ENCODE data around the gene TMEM121. TPM values are rescaled to one million over a fixed set of nuclear protein-coding genes. Genes with fewer than 3 reads are reported as not detected.
"Not testable (repeated sequence)": the region's sequence is repeated elsewhere in the genome, so short reads cannot be mapped to it uniquely, and the experiment has no call there.

The TMEM121 gene
- total and polyA plus RNA-seq, 11 donors = 1.0 to 4.4 (median 1.9) TPM

DNA sequence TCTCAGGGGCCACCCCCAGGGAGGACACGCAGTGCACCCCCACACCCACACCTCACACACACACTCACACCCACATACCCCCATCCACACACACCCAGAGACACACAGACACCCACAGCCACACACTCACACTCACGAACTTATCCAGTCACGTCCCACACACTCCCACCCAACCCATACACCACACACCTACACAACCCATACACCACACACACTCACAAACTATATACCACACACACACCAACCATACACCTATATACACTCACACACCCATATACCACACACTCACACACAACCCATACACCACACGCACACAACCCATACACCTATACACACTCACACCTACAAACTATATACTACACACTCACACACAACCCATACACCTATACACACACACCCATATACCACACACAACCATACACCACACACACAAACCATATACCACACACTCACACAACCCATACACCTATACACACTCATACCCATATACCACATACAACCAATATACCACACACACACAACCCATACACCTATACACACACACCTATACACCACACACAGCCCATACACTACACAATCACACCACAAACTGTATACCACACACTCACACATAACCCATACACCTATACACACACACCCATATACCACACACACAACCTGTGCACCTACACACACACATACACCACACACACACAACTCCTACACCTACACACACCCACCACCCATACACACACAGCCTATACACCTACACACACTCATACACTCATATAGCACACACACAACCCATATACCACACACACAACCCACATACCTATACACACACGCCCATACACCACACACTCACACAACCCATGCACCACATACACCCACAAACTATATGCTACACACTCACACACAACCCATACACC lies 42.7 kb downstream of the TMEM121 start:
- no peak for TF ChIP-seq POLR2A (IDR thresholded peaks at IDR 0.05)
- TF ChIP-seq CTCF (IDR thresholded peaks at IDR 0.05) = no peak
- intact Hi-C loops (cut with DNase I) = loop anchor here in 7 of 10 donors (5.0 to 10.0 kb wide), 2 partner anchors 116 to 118 kb away; no protein-coding TSS in a partner anchor
- no peaks in the 10 kb centered on the region for H3K27me3 ChIP-seq
- no peaks in the 10 kb centered on the region for H3K4me1 ChIP-seq
- no peak overlapping the region for H3K4me3 ChIP-seq
- no peak overlapping the region for H3K27ac ChIP-seq
- H3K36me3 ChIP-seq = no peaks in the 10 kb centered on the region
- H3K9me3 ChIP-seq = no peaks in the 10 kb centered on the region
- DNase-seq = no peak
- 81 to 89% (median 87%) methylated on average over 4 to 5 of the region's 5 CpGs for WGBS, 4 donors
- no peak for ATAC-seq

DNA sequence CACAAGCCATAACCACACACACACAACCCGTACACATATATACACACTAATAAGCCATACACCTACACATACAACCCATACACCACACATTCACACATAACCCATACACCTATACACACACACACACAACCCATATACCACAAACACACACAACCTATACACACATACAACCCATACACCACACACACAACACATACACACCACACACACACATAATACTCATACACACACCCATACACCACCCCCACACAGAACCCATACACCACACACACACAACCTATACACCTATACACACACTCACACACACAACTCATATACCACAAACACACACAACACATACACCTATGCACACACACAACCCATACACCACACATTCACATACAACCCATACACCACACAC lies 44.1 kb downstream of the TMEM121 start:
- Histone ChIP-seq H3K4me3 (no peak overlapping the region), H3K27me3 (no peaks in the 10 kb centered on the region), H3K9me3 (no peaks in the 10 kb centered on the region), H3K36me3 (no peaks in the 10 kb centered on the region), H3K4me1 (no peaks in the 10 kb centered on the region), H3K27ac (no peak overlapping the region)
- intact Hi-C loops (cut with DNase I) = no loop called here
- TF ChIP-seq CTCF (IDR thresholded peaks at IDR 0.05) (no peak), POLR2A (IDR thresholded peaks at IDR 0.05) (no peak)
- DNase-seq (no peak), ATAC-seq (no peak)
- WGBS, 4 donors = 96 to 99% (median 97%) methylated on average over 1 of the region's 1 CpG

DNA sequence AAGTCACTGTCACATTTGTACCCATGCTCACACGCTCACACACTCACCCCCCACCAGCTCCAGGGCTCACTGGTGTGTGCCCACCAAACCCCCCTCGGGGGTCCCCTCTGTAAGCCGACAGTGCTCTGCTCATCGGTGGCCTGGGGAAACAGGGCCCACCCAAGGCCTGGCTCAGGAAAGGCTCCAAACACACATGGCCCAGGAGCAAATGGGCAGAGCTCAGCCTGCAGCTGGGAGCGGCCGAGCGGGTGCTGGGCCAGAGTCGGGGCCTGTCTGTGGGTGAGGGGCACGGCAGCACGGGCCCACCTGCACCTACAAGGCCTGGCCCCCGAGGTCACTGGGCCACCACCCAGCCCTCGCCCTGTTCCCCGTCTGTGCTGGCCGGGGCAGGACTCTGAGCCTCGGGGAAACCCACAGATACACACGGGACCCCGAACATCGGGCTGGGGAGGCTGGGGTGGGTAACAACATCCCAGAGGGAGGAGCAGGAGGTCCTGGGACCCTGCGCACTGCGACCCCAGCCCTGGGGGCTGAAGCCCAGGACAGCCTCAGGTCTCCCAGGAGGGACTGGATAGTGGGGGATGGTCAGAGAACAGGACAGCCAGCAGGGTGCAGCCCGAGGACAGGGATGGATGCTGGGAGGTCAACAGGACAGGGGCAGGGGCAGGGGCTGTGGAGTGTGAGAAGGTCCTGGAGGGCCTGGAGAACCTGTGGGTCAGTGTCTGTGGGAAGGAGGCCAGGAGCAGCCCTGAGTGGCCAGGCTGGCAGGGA lies 45.0 kb downstream of the TMEM121 start:
- intact Hi-C loops (cut with DNase I); H3K4me3 ChIP-seq; ATAC-seq; DNase-seq; H3K9me3 ChIP-seq; H3K36me3 ChIP-seq; H3K4me1 ChIP-seq; H3K27me3 ChIP-seq; H3K27ac ChIP-seq: not testable (repeated sequence)
- 83 to 85% (median 84%) methylated on average over 4 to 21 of the region's 21 CpGs for WGBS, 4 donors

GRCh38 chr14:105572063-105572462 lies 45.7 kb downstream of the TMEM121 start:
- H3K36me3 ChIP-seq; H3K4me1 ChIP-seq; H3K27me3 ChIP-seq; H3K4me3 ChIP-seq; H3K27ac ChIP-seq; H3K9me3 ChIP-seq; DNase-seq; intact Hi-C loops (cut with DNase I): not testable (repeated sequence)
- WGBS, 4 donors = 70 to 78% (median 74%) methylated on average over 2 to 7 of the region's 15 CpGs; no CpG with 5 or more reads in 1 of the 4 donors
- ATAC-seq = peak in 1 of 4 donors; percentile 40

DNA sequence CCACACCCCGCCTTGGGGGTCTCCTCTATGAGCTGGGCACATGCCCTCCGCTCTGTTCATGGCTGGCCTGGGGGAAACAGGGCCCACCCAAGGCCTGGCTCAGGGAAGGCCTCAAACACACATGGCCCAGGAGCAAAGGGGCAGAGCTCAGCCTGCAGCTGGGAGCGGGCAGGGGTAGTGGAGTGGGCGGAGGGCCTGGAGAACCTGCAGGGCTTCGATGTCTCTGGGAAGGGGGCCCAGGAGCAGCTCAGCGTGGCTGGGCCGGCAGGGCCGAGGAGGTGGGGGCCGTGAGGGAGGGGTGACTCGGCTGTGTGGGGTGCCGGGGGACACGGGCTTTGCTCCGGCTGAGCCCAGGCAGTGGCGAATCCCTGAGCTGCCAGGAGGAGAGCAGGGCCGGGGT lies 47.5 kb downstream of the TMEM121 start:
- H3K4me3 ChIP-seq; DNase-seq; intact Hi-C loops (cut with DNase I); H3K27me3 ChIP-seq; ATAC-seq; H3K4me1 ChIP-seq; H3K9me3 ChIP-seq; H3K36me3 ChIP-seq; H3K27ac ChIP-seq: not testable (repeated sequence)
- WGBS, 4 donors = 81 to 91% (median 86%) methylated on average over 7 to 13 of the region's 15 CpGs

DNA sequence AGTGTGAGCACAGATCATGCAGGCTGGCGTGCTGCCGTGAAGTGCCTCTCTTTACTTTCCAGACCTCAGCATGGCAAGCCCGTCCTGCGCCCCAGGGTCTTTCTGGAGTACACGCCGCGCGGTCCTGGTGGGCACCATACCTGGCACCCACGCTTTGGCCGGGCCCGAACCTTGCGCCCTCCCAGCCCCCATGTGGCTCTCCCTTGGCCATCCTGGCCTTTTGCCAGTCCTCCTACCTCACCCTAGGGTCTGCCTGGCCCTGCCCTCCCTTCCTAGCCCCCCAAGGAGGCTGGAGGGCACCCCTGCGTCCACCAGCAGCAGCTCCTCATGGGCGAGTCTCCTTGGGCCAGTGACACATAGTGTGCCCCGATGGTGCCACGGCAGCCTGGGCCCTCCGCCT lies 48.0 kb downstream of the TMEM121 start:
- WGBS, 4 donors = 89 to 94% methylated on average over 2 to 6 of the region's 17 CpGs; no CpG with 5 or more reads in 2 of the 4 donors
- H3K27me3 ChIP-seq; H3K4me3 ChIP-seq; intact Hi-C loops (cut with DNase I); H3K27ac ChIP-seq; H3K36me3 ChIP-seq; ATAC-seq; DNase-seq; H3K9me3 ChIP-seq; H3K4me1 ChIP-seq: not testable (repeated sequence)

GRCh38 chr14:105575016-105575700 lies 48.8 kb downstream of the TMEM121 start:
- H3K4me1 ChIP-seq; H3K27me3 ChIP-seq; ATAC-seq; H3K27ac ChIP-seq; intact Hi-C loops (cut with DNase I); H3K4me3 ChIP-seq; H3K9me3 ChIP-seq; DNase-seq; H3K36me3 ChIP-seq: not testable (repeated sequence)
- 60 to 100% (median 73%) methylated on average over 1 to 6 of the region's 17 CpGs for WGBS, 4 donors

Measured in heart left ventricle (tissue), 16 donors.